HepG2 (cell line): ENCODE data around the gene PREX1. TPM values are rescaled to one million over a fixed set of nuclear protein-coding genes. Genes with fewer than 3 reads are reported as not detected.

Experiments
- ATAC-seq: fragments of 200-7000 bp; cut with Tn5 transposase; 3 replicates; pipeline ENCODE4 v1.9.1; 2020; ENCODE audit warnings: mild to moderate bottlenecking, moderate library complexity
- BruUV-seq: library from RNA; stranded (reverse); fragments of 400-500 nt; replicated peaks from 2 replicates; lab custom pipeline; 2021; lab: Mats Ljungman, UMichigan
- CTCF ChIA-PET: fragments of 300-600 bp; formaldehyde crosslinking; extraction: SDS; loops from one replicate; lab custom pipeline; 2021; ENCODE audit warnings: low total read pairs, inconsistent platforms, low intra/inter-chr PET ratio; lab: Yijun Ruan, JAX
- POLR2A ChIA-PET: fragments of 350-600 bp; sonication (Branson Sonifier 250); formaldehyde crosslinking; loops from one replicate; lab custom pipeline; 2020; ENCODE audit warnings: antibody characterized with exemption, inconsistent platforms; lab: Yijun Ruan, JAX
- DNase-seq: peaks from one replicate; pipeline ENCODE4 v3.0.0-alpha.2; 2015; ENCODE audit warnings: low spot score
- FAIRE-seq: peaks from 3 replicates; lab custom pipeline; 2011; peaks lifted over from hg19 to GRCh38; lab: Jason Lieb, UNC
- H2AFZ ChIP-seq: one replicate; pipeline ENCODE4 v1.6.1; 2011; ENCODE audit warnings: low read length, inconsistent platforms
- H3K27ac ChIP-seq: fragments of 300-600 bp; 3 replicates; pipeline ENCODE4 v1.8.0; 2011; ENCODE audit warnings: mixed run types, mild to moderate bottlenecking, mixed read lengths, low read length, inconsistent platforms; ENCODE audit not compliant: insufficient read depth; ENCODE audit errors: extremely low read length
- H3K27me3 ChIP-seq, 2 experiments: fragments of 200-600 bp in 1 of 2; 2 replicates in 1 of 2; 3 replicates in 1 of 2; pipeline versions ENCODE4 v1.6.0 to v1.8.0; 2011; ENCODE audit warnings: low read length in 2 of 2, mild to moderate bottlenecking in 2 of 2, moderate library complexity in 2 of 2, inconsistent platforms in 1 of 2; ENCODE audit not compliant: insufficient read depth in 2 of 2, control insufficient read depth in 1 of 2
- H3K36me3 ChIP-seq, 2 experiments: fragments of 200-600 bp in 1 of 2; replicated peaks in 1 of 2; 2 replicates in 1 of 2; 3 replicates in 1 of 2; pipeline versions ENCODE4 v1.5.1 to v1.8.0; 2011; ENCODE audit warnings: low read length in 2 of 2, inconsistent platforms in 1 of 2; ENCODE audit not compliant: insufficient read depth in 2 of 2, control insufficient read depth in 1 of 2
- H3K4me1 ChIP-seq: 2 replicates; pipeline ENCODE4 v1.5.1; 2012; ENCODE audit warnings: low read length, inconsistent platforms; ENCODE audit not compliant: insufficient read depth
- H3K4me2 ChIP-seq: 2 replicates; pipeline ENCODE4 v1.6.0; 2011; ENCODE audit warnings: low read depth, low read length, inconsistent platforms
- H3K4me3 ChIP-seq, 3 experiments: fragments of 200-600 bp in 1 of 3; sonication (generic), shearing (Covaris generic) in 1 of 3; replicated peaks in 1 of 3; 2 replicates each; pipeline ENCODE4 v1.5.1; 2011 to 2016; ENCODE audit warnings: low read length in 3 of 3, inconsistent platforms in 2 of 3, low read depth in 2 of 3, mild to moderate bottlenecking in 2 of 3, control low read depth in 1 of 3, mixed read lengths in 1 of 3; ENCODE audit not compliant: insufficient read depth in 1 of 3
- H3K79me2 ChIP-seq: one replicate; pipeline ENCODE4 v1.6.1; 2011; ENCODE audit warnings: low read length, inconsistent platforms; ENCODE audit not compliant: insufficient read depth
- H3K9ac ChIP-seq: 2 replicates; pipeline ENCODE4 v1.6.0; 2011; ENCODE audit warnings: mild to moderate bottlenecking, low read depth, low read length, inconsistent platforms; ENCODE audit not compliant: insufficient read depth
- H3K9me3 ChIP-seq: 2 replicates; pipeline ENCODE4 v1.5.1; 2012; ENCODE audit warnings: mild to moderate bottlenecking, low read length
- H4K20me1 ChIP-seq: 2 replicates; pipeline ENCODE4 v1.6.0; 2011; ENCODE audit warnings: inconsistent platforms, mild to moderate bottlenecking, low read length, moderate library complexity; ENCODE audit not compliant: insufficient read depth
- CBX5 ChIP-seq: sonication (generic); formaldehyde crosslinking; IDR thresholded peaks from 2 replicates; pipeline ENCODE4 v1.4.0; 2020; ENCODE audit warnings: missing genetic modification reagents, borderline replicate concordance
- GTF2F1 ChIP-seq: fragments of 150-350 bp; IDR thresholded peaks from 2 replicates; pipeline ENCODE4 v1.6.1; 2014; ENCODE audit warnings: low read length
- MATR3 ChIP-seq: sonication (generic); formaldehyde crosslinking; IDR thresholded peaks from 2 replicates; pipeline ENCODE4 v1.4.0; 2020; ENCODE audit warnings: missing genetic modification reagents
- MXD1 ChIP-seq: sonication (generic); formaldehyde crosslinking; IDR thresholded peaks from 2 replicates; pipeline ENCODE4 v1.4.0; 2020; ENCODE audit warnings: mild to moderate bottlenecking, missing genetic modification reagents
- SRSF1 ChIP-seq: fragments of 200-400 bp; formaldehyde crosslinking; optimal IDR thresholded peaks from 2 replicates; pipeline ENCODE3; 2017; ENCODE audit warnings: mild to moderate bottlenecking, low read depth, low read length, moderate library complexity
- ZC3H4 ChIP-seq: sonication (generic); formaldehyde crosslinking; IDR thresholded peaks from 2 replicates; pipeline ENCODE4 v1.4.0; 2020; ENCODE audit warnings: missing genetic modification reagents, borderline replicate concordance
- ZNF12 ChIP-seq: sonication (generic); formaldehyde crosslinking; IDR thresholded peaks from 2 replicates; pipeline ENCODE4 v1.5.0; 2020; ENCODE audit warnings: missing genetic modification reagents
- ZNF225 ChIP-seq: sonication (generic); formaldehyde crosslinking; IDR thresholded peaks from 2 replicates; pipeline ENCODE4 v1.4.0; 2020; ENCODE audit warnings: mild to moderate bottlenecking, missing genetic modification reagents
- ZNF530 ChIP-seq: sonication (generic); formaldehyde crosslinking; IDR thresholded peaks from 2 replicates; pipeline ENCODE4 v1.5.0; 2020; ENCODE audit warnings: low read depth, mild to moderate bottlenecking, missing genetic modification reagents
- ZNF674 ChIP-seq: sonication (generic); formaldehyde crosslinking; IDR thresholded peaks from 2 replicates; pipeline ENCODE4 v1.5.0; 2020; ENCODE audit warnings: low read depth, mild to moderate bottlenecking, missing genetic modification reagents
- ZNF75D ChIP-seq: sonication (generic); formaldehyde crosslinking; IDR thresholded peaks from 2 replicates; pipeline ENCODE4 v1.8.1; 2023; ENCODE audit warnings: missing genetic modification reagents, mild to moderate bottlenecking, borderline replicate concordance
- WGBS: methylation state at CpG from one replicate; pipeline ENCODE4 v1.1.6; 2017; ENCODE audit warnings: low lambda C conversion rate; 5-methylcytosine and 5-hydroxymethylcytosine counted together
- in situ Hi-C: cut with HindIII; loops from 2 replicates; pipeline ENCODE4 v1.10.0; 2017; ENCODE audit warnings: low pct_unique_long_range_greater_than_20kb; ENCODE audit not compliant: extremely low pct_ligation_motif_present
- intact Hi-C: fragments of 100-400 bp; cut with micrococcal nuclease; formaldehyde crosslinking; loops from one replicate; pipeline ENCODE4 v1.10.0; 2022; ENCODE audit not compliant: unreplicated experiment
- polyA plus RNA-seq, 8 experiments: library from polyadenylated mRNA; depleted of rRNA in 3 of 8; stranded (reverse) in 7 of 8; unstranded in 1 of 8; fragments of >200 nt; fragmentation: Illumina TruSeq in 4 of 8; extraction: Trizol in 4 of 8; gene quantifications; 2 replicates each; pipeline versions ENCODE4 v1.2.1 to v1.2.3, GENCODE V29; 2011 to 2016; ENCODE audit warnings: low read depth in 4 of 8, missing spikeins in 1 of 8, mixed read lengths in 1 of 8; ENCODE audit not compliant: insufficient read depth in 1 of 8
- total RNA-seq, 5 experiments: library from RNA; depleted of rRNA; stranded (reverse); fragments of >200 nt; fragmentation: Illumina TruSeq; extraction: Trizol; gene quantifications; 2 replicates each; pipeline ENCODE4 v1.2.3, GENCODE V29; 2016; ENCODE audit warnings: low read depth in 1 of 5
- TF ChIP-seq, protein P1 (sequence below): sonication (generic); formaldehyde crosslinking; IDR thresholded peaks from 2 replicates; pipeline ENCODE4 v1.5.0; 2020; ENCODE audit warnings: mild to moderate bottlenecking, missing genetic modification reagents
- TF ChIP-seq, protein P2 (sequence below): sonication (generic); formaldehyde crosslinking; conservative IDR thresholded peaks from 2 replicates; pipeline ENCODE4 v1.4.0; 2020; ENCODE audit warnings: missing genetic modification reagents
- TF ChIP-seq, protein P3 (sequence below): sonication (generic); formaldehyde crosslinking; conservative IDR thresholded peaks from 2 replicates; pipeline ENCODE4 v1.8.0; 2022; ENCODE audit warnings: missing genetic modification reagents
- TF ChIP-seq, protein P4 (sequence below): sonication (generic); formaldehyde crosslinking; IDR thresholded peaks from 2 replicates; pipeline ENCODE4 v1.5.0; 2020; ENCODE audit warnings: mild to moderate bottlenecking, missing genetic modification reagents, borderline replicate concordance

The PREX1 gene
- total and polyA plus RNA-seq, 2 of the 13 experiments (the other 11 are each of a cell fraction or from before 2014, with no cell fraction given) = 0.02 to 0.04 TPM

DNA sequence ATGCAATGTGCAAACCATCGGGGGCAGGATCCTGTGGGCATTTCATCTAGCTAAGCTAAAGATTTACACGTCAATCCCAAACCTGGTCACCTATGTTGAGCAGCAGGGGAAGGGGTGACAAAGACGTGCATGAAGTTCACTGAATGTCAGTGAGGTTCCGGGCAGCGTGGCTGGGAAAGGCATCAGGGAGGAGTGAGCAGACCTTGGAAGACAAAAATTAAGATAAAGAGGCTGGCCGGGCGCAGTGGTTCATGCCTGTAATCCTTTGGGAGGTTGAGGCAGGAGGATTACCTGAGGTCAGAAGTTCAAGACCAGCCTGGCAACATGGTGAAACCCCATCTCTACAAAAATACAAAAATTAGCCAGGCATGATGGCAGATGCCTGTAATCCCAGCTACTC is 126.1 kb downstream of the PREX1 start:
- H3K4me3 ChIP-seq = no peak overlapping the region
- FAIRE-seq (no peak), DNase-seq (no peak), ATAC-seq (no peak)
- H3K36me3 ChIP-seq = no peaks in the 10 kb centered on the region
- 72% methylated on average over 7 of the region's 7 CpGs for WGBS
- peaks cover 16% of the 10 kb centered on the region for H3K4me1 ChIP-seq
- no peaks in the 10 kb centered on the region for H4K20me1 ChIP-seq
- ChIA-PET CTCF (no interaction called here), POLR2A (no interaction called here)
- H3K9ac ChIP-seq = no peak overlapping the region
- TF ChIP-seq ZNF530 (no peak), ZNF75D (no peak), ZNF12 (CRISPR knock-in tag) (no peak), GTF2F1 (no peak), SRSF1 (no peak), ZNF225 (CRISPR knock-in tag) (no peak), ZC3H4 (CRISPR knock-in tag) (no peak), CBX5 (no peak), ZNF674 (CRISPR knock-in tag) (no peak), MXD1 (CRISPR knock-in tag) (no peak), MATR3 (CRISPR knock-in tag) (no peak)
- TF ChIP-seq, protein P1, sequence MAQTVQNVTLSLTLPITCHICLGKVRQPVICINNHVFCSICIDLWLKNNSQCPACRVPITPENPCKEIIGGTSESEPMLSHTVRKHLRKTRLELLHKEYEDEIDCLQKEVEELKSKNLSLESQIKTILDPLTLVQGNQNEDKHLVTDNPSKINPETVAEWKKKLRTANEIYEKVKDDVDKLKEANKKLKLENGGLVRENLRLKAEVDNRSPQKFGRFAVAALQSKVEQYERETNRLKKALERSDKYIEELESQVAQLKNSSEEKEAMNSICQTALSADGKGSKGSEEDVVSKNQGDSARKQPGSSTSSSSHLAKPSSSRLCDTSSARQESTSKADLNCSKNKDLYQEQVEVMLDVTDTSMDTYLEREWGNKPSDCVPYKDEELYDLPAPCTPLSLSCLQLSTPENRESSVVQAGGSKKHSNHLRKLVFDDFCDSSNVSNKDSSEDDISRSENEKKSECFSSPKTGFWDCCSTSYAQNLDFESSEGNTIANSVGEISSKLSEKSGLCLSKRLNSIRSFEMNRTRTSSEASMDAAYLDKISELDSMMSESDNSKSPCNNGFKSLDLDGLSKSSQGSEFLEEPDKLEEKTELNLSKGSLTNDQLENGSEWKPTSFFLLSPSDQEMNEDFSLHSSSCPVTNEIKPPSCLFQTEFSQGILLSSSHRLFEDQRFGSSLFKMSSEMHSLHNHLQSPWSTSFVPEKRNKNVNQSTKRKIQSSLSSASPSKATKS (CRISPR knock-in tag) = no peak
- TF ChIP-seq, protein P2, sequence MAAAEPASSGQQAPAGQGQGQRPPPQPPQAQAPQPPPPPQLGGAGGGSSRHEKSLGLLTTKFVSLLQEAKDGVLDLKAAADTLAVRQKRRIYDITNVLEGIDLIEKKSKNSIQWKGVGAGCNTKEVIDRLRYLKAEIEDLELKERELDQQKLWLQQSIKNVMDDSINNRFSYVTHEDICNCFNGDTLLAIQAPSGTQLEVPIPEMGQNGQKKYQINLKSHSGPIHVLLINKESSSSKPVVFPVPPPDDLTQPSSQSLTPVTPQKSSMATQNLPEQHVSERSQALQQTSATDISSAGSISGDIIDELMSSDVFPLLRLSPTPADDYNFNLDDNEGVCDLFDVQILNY = no peak
- TF ChIP-seq, protein P3, sequence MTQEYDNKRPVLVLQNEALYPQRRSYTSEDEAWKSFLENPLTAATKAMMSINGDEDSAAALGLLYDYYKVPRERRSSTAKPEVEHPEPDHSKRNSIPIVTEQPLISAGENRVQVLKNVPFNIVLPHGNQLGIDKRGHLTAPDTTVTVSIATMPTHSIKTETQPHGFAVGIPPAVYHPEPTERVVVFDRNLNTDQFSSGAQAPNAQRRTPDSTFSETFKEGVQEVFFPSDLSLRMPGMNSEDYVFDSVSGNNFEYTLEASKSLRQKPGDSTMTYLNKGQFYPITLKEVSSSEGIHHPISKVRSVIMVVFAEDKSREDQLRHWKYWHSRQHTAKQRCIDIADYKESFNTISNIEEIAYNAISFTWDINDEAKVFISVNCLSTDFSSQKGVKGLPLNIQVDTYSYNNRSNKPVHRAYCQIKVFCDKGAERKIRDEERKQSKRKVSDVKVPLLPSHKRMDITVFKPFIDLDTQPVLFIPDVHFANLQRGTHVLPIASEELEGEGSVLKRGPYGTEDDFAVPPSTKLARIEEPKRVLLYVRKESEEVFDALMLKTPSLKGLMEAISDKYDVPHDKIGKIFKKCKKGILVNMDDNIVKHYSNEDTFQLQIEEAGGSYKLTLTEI (CRISPR knock-in tag) = no peak
- TF ChIP-seq, protein P4, sequence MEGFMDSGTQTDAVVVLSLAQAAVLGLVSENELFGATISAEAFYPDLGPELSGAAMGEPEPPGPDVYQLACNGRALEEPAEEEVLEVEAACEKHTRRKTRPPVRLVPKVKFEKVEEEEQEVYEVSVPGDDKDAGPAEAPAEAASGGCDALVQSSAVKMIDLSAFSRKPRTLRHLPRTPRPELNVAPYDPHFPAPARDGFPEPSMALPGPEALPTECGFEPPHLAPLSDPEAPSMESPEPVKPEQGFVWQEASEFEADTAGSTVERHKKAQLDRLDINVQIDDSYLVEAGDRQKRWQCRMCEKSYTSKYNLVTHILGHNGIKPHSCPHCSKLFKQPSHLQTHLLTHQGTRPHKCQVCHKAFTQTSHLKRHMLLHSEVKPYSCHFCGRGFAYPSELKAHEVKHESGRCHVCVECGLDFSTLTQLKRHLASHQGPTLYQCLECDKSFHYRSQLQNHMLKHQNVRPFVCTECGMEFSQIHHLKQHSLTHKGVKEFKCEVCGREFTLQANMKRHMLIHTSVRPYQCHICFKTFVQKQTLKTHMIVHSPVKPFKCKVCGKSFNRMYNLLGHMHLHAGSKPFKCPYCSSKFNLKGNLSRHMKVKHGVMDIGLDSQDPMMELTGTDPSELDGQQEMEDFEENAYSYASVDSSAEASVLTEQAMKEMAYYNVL (CRISPR knock-in tag) = no peak
- BruUV-seq = no TSS peak
- intact Hi-C loops (no loop called here), in situ Hi-C loops (no loop called here)
- H2AFZ ChIP-seq = no peak overlapping the region
- no peaks in the 10 kb centered on the region for H3K9me3 ChIP-seq
- no peaks in the 10 kb centered on the region; a peak in 3 of 5 replicates for H3K27me3 ChIP-seq
- no peak overlapping the region for H3K27ac ChIP-seq
- H3K4me2 ChIP-seq = no peak overlapping the region
- H3K79me2 ChIP-seq = no peaks in the 10 kb centered on the region
